Endodermal cell (in vitro differentiated cells): Measurements from ENCODE around the gene CEBPG. TPM values are rescaled to one million over a fixed set of nuclear protein-coding genes. Genes with fewer than 3 reads are reported as not detected.

Source experiments
- DNase-seq: peaks from one replicate; pipeline ENCODE4 v3.0.0-alpha.2; 2017
- H3K27ac ChIP-seq: 2 replicates; pipeline ENCODE4 v1.5.1; 2013; ENCODE audit warnings: mild to moderate bottlenecking, low read depth, low read length, moderate library complexity
- H3K27me3 ChIP-seq: 2 replicates; pipeline ENCODE4 v1.6.1; 2013; ENCODE audit warnings: mild to moderate bottlenecking, low read length, moderate library complexity; ENCODE audit not compliant: insufficient read depth, control insufficient read depth, poor library complexity, severe bottlenecking
- H3K36me3 ChIP-seq: 2 replicates; pipeline ENCODE4 v1.7.0; 2013; ENCODE audit warnings: mild to moderate bottlenecking, low read length, moderate library complexity; ENCODE audit not compliant: control insufficient read depth, insufficient read depth
- H3K4me1 ChIP-seq: one replicate; pipeline ENCODE4 v1.7.0; 2013; ENCODE audit warnings: low read length; ENCODE audit not compliant: control insufficient read depth, insufficient read depth
- H3K4me3 ChIP-seq: 2 replicates; pipeline ENCODE4 v1.5.1; 2013; ENCODE audit warnings: mild to moderate bottlenecking, low read length, moderate library complexity
- H3K9ac ChIP-seq: 2 replicates; pipeline ENCODE4 v1.6.1; 2013; ENCODE audit warnings: mild to moderate bottlenecking, low read length, moderate library complexity; ENCODE audit not compliant: poor library complexity, severe bottlenecking; ENCODE audit errors: extremely low read depth
- H3K9me3 ChIP-seq: 2 replicates; pipeline ENCODE4 v1.6.1; 2013; ENCODE audit warnings: mild to moderate bottlenecking, low read length, moderate library complexity; ENCODE audit not compliant: control insufficient read depth
- H3K27ac Mint-ChIP-seq: 2 replicates; pipeline ENCODE4 v1.8.0; 2020; ENCODE audit warnings: mixed read lengths
- H3K27me3 Mint-ChIP-seq: 2 replicates; pipeline ENCODE4 v1.8.0; 2021; ENCODE audit warnings: mild to moderate bottlenecking, mixed read lengths; ENCODE audit not compliant: insufficient read depth
- H3K36me3 Mint-ChIP-seq: 2 replicates; pipeline ENCODE4 v1.8.0; 2020; ENCODE audit warnings: low read depth, mixed read lengths
- H3K4me1 Mint-ChIP-seq: 2 replicates; pipeline ENCODE4 v1.8.0; 2020; ENCODE audit warnings: mixed read lengths
- H3K4me3 Mint-ChIP-seq: 2 replicates; pipeline ENCODE4 v1.8.0; 2020; ENCODE audit warnings: mild to moderate bottlenecking, moderate library complexity, mixed read lengths
- H3K9me3 Mint-ChIP-seq: 2 replicates; pipeline ENCODE4 v1.8.0; 2020; ENCODE audit warnings: mild to moderate bottlenecking, mixed read lengths
- CTCF ChIP-seq: fragments of 200-600 bp; sonication (generic); conservative IDR thresholded peaks from 2 replicates; pipeline ENCODE4 v1.5.0; 2021; ENCODE audit warnings: antibody characterized with exemption, mild to moderate bottlenecking
- WGBS, 2 experiments: methylation state at CpG; one replicate each; pipeline versions ENCODE4 v1.1.5 to v1.1.7; 2013; ENCODE audit warnings: missing lambda C conversion rate in 2 of 2, mixed read lengths in 1 of 2; ENCODE audit not compliant: insufficient coverage in 1 of 2, insufficient read length in 1 of 2; 5-methylcytosine and 5-hydroxymethylcytosine counted together
- total RNA-seq, 2 donors: library from RNA; stranded (reverse); fragmentation: NEBNext Ultra II Directional in 1 of 2; extraction: Animal tissue kit (Norgen Biotek cat#: 25700) in 1 of 2; gene quantifications; 2 replicates in 1 of 2; 3 replicates in 1 of 2; pipeline ENCODE4 v1.2.1, GENCODE V29; 2021

CEBPG gene
- total RNA-seq, 2 donors from 2014 or later: 31.9 to 33.8 TPM

GRCh38 chr19:33376941-33377557 lies 3.5 kb downstream of the CEBPG start:
- Histone ChIP-seq H3K36me3 (peaks cover 37% of the 10 kb centered on the region), H3K27ac (no peak overlapping the region), H3K4me3 (no peak overlapping the region), H3K9ac (no peak overlapping the region), H3K4me1 (peaks cover 9% of the 10 kb centered on the region), H3K9me3 (no peaks in the 10 kb centered on the region), H3K27me3 (no peaks in the 10 kb centered on the region)
- WGBS, 2 experiments: 86 to 87% methylated on average over 6 to 7 of the region's 7 CpGs
- H3K27me3 Mint-ChIP-seq: peaks cover 4% of the 10 kb centered on the region
- no peak for TF ChIP-seq CTCF
- no peaks in the 10 kb centered on the region for H3K9me3 Mint-ChIP-seq
- no peak overlapping the region for H3K27ac Mint-ChIP-seq
- H3K36me3 Mint-ChIP-seq: peaks cover 20% of the 10 kb centered on the region
- peaks cover 49% of the 10 kb centered on the region for H3K4me1 Mint-ChIP-seq
- peak; percentile 31 for DNase-seq
- no peak overlapping the region for H3K4me3 Mint-ChIP-seq

GRCh38 chr19:33377586-33378475 lies 4.3 kb downstream of the CEBPG start:
- DNase-seq: peak; percentile 35
- Mint-ChIP-seq H3K9me3 (no peaks in the 10 kb centered on the region), H3K4me3 (no peak overlapping the region), H3K4me1 (peaks cover 49% of the 10 kb centered on the region), H3K27ac (no peak overlapping the region), H3K36me3 (peaks cover 20% of the 10 kb centered on the region), H3K27me3 (peaks cover 4% of the 10 kb centered on the region)
- no peak overlapping the region for H3K27ac ChIP-seq
- TF ChIP-seq CTCF: no peak
- H3K9ac ChIP-seq: no peak overlapping the region
- peaks cover 39% of the 10 kb centered on the region for H3K36me3 ChIP-seq
- no peaks in the 10 kb centered on the region for H3K9me3 ChIP-seq
- peaks cover 9% of the 10 kb centered on the region for H3K4me1 ChIP-seq
- H3K27me3 ChIP-seq: no peaks in the 10 kb centered on the region
- H3K4me3 ChIP-seq: no peak overlapping the region
- WGBS, 2 experiments: 80 to 81% methylated on average over 10 to 12 of the region's 12 CpGs

- H3K4me1 Mint-ChIP-seq: peaks cover 48% of the 10 kb centered on the region
- H3K27me3 Mint-ChIP-seq: peaks cover 4% of the 10 kb centered on the region
- no peak overlapping the region for H3K4me3 ChIP-seq
- no peak overlapping the region for H3K27ac ChIP-seq
- peak; percentile 38 for DNase-seq
- H3K27me3 ChIP-seq: no peaks in the 10 kb centered on the region
- H3K4me3 Mint-ChIP-seq: no peak overlapping the region
- WGBS, 2 experiments: 94 to 95% methylated on average over 16 of the region's 16 CpGs
- TF ChIP-seq CTCF: no peak
- peaks cover 42% of the 10 kb centered on the region for H3K36me3 ChIP-seq
- H3K4me1 ChIP-seq: peaks cover 9% of the 10 kb centered on the region
- H3K9me3 ChIP-seq: no peaks in the 10 kb centered on the region
- H3K36me3 Mint-ChIP-seq: peaks cover 23% of the 10 kb centered on the region
- H3K27ac Mint-ChIP-seq: no peak overlapping the region
- H3K9me3 Mint-ChIP-seq: no peaks in the 10 kb centered on the region
- H3K9ac ChIP-seq: no peak overlapping the region
These were observed 5.8 kb downstream of the CEBPG start for GRCh38 chr19:33379151-33379829.
